Endodermal cell (in vitro differentiated cells): ENCODE data around the gene HBS1L. TPM values are rescaled to one million over a fixed set of nuclear protein-coding genes. Genes with fewer than 3 reads are reported as not detected.

ENCODE experiments used
- DNase-seq: peaks from one replicate; pipeline ENCODE4 v3.0.0-alpha.2; 2017
- H3K27ac ChIP-seq: 2 replicates; pipeline ENCODE4 v1.5.1; 2013; ENCODE audit warnings: mild to moderate bottlenecking, low read depth, low read length, moderate library complexity
- H3K27me3 ChIP-seq: 2 replicates; pipeline ENCODE4 v1.6.1; 2013; ENCODE audit warnings: mild to moderate bottlenecking, low read length, moderate library complexity; ENCODE audit not compliant: insufficient read depth, control insufficient read depth, poor library complexity, severe bottlenecking
- H3K36me3 ChIP-seq: 2 replicates; pipeline ENCODE4 v1.7.0; 2013; ENCODE audit warnings: mild to moderate bottlenecking, low read length, moderate library complexity; ENCODE audit not compliant: control insufficient read depth, insufficient read depth
- H3K4me1 ChIP-seq: one replicate; pipeline ENCODE4 v1.7.0; 2013; ENCODE audit warnings: low read length; ENCODE audit not compliant: control insufficient read depth, insufficient read depth
- H3K4me3 ChIP-seq: 2 replicates; pipeline ENCODE4 v1.5.1; 2013; ENCODE audit warnings: mild to moderate bottlenecking, low read length, moderate library complexity
- H3K9ac ChIP-seq: 2 replicates; pipeline ENCODE4 v1.6.1; 2013; ENCODE audit warnings: mild to moderate bottlenecking, low read length, moderate library complexity; ENCODE audit not compliant: poor library complexity, severe bottlenecking; ENCODE audit errors: extremely low read depth
- H3K9me3 ChIP-seq: 2 replicates; pipeline ENCODE4 v1.6.1; 2013; ENCODE audit warnings: mild to moderate bottlenecking, low read length, moderate library complexity; ENCODE audit not compliant: control insufficient read depth
- H3K27ac Mint-ChIP-seq: 2 replicates; pipeline ENCODE4 v1.8.0; 2020; ENCODE audit warnings: mixed read lengths
- H3K27me3 Mint-ChIP-seq: 2 replicates; pipeline ENCODE4 v1.8.0; 2021; ENCODE audit warnings: mild to moderate bottlenecking, mixed read lengths; ENCODE audit not compliant: insufficient read depth
- H3K36me3 Mint-ChIP-seq: 2 replicates; pipeline ENCODE4 v1.8.0; 2020; ENCODE audit warnings: low read depth, mixed read lengths
- H3K4me1 Mint-ChIP-seq: 2 replicates; pipeline ENCODE4 v1.8.0; 2020; ENCODE audit warnings: mixed read lengths
- H3K4me3 Mint-ChIP-seq: 2 replicates; pipeline ENCODE4 v1.8.0; 2020; ENCODE audit warnings: mild to moderate bottlenecking, moderate library complexity, mixed read lengths
- H3K9me3 Mint-ChIP-seq: 2 replicates; pipeline ENCODE4 v1.8.0; 2020; ENCODE audit warnings: mild to moderate bottlenecking, mixed read lengths
- WGBS, 2 experiments: methylation state at CpG; one replicate each; pipeline versions ENCODE4 v1.1.5 to v1.1.7; 2013; ENCODE audit warnings: missing lambda C conversion rate in 2 of 2, mixed read lengths in 1 of 2; ENCODE audit not compliant: insufficient coverage in 1 of 2, insufficient read length in 1 of 2; 5-methylcytosine and 5-hydroxymethylcytosine counted together
- total RNA-seq, 2 donors: library from RNA; stranded (reverse); fragmentation: NEBNext Ultra II Directional in 1 of 2; extraction: Animal tissue kit (Norgen Biotek cat#: 25700) in 1 of 2; gene quantifications; 2 replicates in 1 of 2; 3 replicates in 1 of 2; pipeline ENCODE4 v1.2.1, GENCODE V29; 2021
- TF ChIP-seq, protein P1 (sequence below): fragments of 200-600 bp; sonication (generic); conservative IDR thresholded peaks from 2 replicates; pipeline ENCODE4 v1.5.0; 2021; ENCODE audit warnings: antibody characterized with exemption, mild to moderate bottlenecking

The HBS1L gene
- total RNA-seq, 2 donors from 2014 or later: 106 to 122 TPM

DNA sequence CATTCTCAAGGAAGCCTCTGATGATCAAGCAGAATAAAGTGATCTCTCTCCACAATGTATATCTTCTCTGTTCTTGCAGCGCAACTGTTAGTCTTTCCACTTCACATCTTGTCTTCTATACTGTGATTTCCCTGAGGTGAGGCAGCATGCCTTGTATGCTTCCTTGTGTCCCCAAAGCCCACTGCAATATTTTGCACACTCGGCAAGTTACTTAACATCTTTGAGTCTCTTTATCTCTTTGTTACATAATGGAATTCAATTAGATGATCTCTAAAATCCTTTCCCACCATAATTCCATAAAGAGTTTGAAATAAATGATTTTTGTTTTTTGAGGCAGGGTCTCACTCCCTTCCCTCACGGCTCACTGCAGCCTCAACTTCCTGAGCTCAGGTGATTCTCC lies 64.4 kb downstream of the HBS1L start:
- Histone ChIP-seq H3K36me3 (peaks cover 49% of the 10 kb centered on the region), H3K27me3 (no peaks in the 10 kb centered on the region), H3K4me3 (no peak overlapping the region), H3K27ac (no peak overlapping the region), H3K9me3 (no peaks in the 10 kb centered on the region), H3K4me1 (no peaks in the 10 kb centered on the region), H3K9ac (no peak overlapping the region)
- H3K9me3 Mint-ChIP-seq: no peaks in the 10 kb centered on the region
- no peaks in the 10 kb centered on the region for H3K4me1 Mint-ChIP-seq
- no peak overlapping the region for H3K27ac Mint-ChIP-seq
- no peak for DNase-seq
- WGBS, 2 experiments: 92 to 94% methylated on average over 2 to 3 of the region's 3 CpGs
- peaks cover 15% of the 10 kb centered on the region for H3K36me3 Mint-ChIP-seq
- TF ChIP-seq, protein P1, sequence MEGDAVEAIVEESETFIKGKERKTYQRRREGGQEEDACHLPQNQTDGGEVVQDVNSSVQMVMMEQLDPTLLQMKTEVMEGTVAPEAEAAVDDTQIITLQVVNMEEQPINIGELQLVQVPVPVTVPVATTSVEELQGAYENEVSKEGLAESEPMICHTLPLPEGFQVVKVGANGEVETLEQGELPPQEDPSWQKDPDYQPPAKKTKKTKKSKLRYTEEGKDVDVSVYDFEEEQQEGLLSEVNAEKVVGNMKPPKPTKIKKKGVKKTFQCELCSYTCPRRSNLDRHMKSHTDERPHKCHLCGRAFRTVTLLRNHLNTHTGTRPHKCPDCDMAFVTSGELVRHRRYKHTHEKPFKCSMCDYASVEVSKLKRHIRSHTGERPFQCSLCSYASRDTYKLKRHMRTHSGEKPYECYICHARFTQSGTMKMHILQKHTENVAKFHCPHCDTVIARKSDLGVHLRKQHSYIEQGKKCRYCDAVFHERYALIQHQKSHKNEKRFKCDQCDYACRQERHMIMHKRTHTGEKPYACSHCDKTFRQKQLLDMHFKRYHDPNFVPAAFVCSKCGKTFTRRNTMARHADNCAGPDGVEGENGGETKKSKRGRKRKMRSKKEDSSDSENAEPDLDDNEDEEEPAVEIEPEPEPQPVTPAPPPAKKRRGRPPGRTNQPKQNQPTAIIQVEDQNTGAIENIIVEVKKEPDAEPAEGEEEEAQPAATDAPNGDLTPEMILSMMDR: no peak
- no peaks in the 10 kb centered on the region for H3K27me3 Mint-ChIP-seq
- no peak overlapping the region for H3K4me3 Mint-ChIP-seq

DNA sequence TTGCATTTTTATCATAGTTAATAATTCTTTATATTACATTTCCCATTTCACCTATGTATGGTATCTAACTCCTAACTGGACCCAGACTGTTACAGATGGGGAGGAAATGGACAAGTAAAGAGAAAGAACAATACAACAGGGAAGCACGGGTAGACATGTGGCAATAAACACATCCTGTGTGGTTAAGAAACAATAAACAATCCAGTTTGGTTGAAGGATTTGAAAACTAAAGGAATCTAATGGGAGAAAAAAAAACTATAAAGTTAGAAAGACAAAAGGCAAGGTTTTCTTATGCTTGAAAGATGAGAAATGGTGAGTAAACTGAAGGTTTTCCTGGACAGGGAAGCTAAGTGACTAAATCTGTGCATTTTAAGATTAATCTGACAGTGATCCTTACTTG lies 69.8 kb downstream of the HBS1L start:
- H3K27ac Mint-ChIP-seq: no peak overlapping the region

DNA sequence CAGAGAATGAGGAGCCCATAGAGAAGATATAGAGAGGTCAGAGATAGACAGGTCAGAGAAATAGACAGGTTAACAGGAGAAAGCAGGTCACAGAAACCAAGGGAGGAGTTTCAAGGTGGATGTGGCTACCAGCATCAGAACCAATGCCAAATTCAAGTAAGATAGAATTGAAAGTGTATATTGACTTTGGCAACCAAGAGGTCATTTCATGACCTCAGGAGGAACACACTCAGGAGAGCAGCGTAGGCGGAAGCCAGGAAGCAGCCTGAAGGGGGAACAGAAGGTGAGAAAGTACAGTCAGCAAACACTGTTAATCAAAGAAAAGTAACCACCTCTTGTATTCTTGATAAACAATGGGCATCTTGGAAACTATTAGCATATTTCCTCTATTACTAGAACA lies 70.8 kb downstream of the HBS1L start:
- H3K9ac ChIP-seq: no peak overlapping the region
- no peak overlapping the region for H3K27ac ChIP-seq
- H3K27me3 ChIP-seq: no peaks in the 10 kb centered on the region
- no peak for DNase-seq
- Mint-ChIP-seq H3K27ac (no peak overlapping the region), H3K36me3 (peaks cover 35% of the 10 kb centered on the region), H3K9me3 (no peaks in the 10 kb centered on the region), H3K4me1 (peaks cover 4% of the 10 kb centered on the region), H3K4me3 (no peak overlapping the region), H3K27me3 (no peaks in the 10 kb centered on the region)
- H3K36me3 ChIP-seq: peaks cover 65% of the 10 kb centered on the region
- no peaks in the 10 kb centered on the region for H3K9me3 ChIP-seq
- no peaks in the 10 kb centered on the region for H3K4me1 ChIP-seq
- no peak overlapping the region for H3K4me3 ChIP-seq
- 100% methylated on average over 2 of the region's 2 CpGs; no CpG with 5 or more reads in 1 of the 2 experiments for WGBS, 2 experiments
- TF ChIP-seq, protein P1: no peak

More for the DNA sequence above, 69.8 kb downstream of the HBS1L start:
- Mint-ChIP-seq H3K4me3 (no peak overlapping the region), H3K9me3 (no peaks in the 10 kb centered on the region), H3K4me1 (peaks cover 4% of the 10 kb centered on the region), H3K36me3 (peaks cover 30% of the 10 kb centered on the region), H3K27me3 (no peaks in the 10 kb centered on the region)
- Histone ChIP-seq H3K4me1 (no peaks in the 10 kb centered on the region), H3K27me3 (no peaks in the 10 kb centered on the region), H3K9ac (no peak overlapping the region), H3K4me3 (no peak overlapping the region), H3K27ac (no peak overlapping the region), H3K9me3 (no peaks in the 10 kb centered on the region), H3K36me3 (peaks cover 58% of the 10 kb centered on the region)
- TF ChIP-seq, protein P1: no peak
- 82 to 100% methylated on average over 1 of the region's 1 CpG for WGBS, 2 experiments
- no peak for DNase-seq
